IMR-90 (cell line): ENCODE data around the gene ARL4A. TPM values are rescaled to one million over a fixed set of nuclear protein-coding genes. Genes with fewer than 3 reads are reported as not detected.
"Not testable (repeated sequence)": the region's sequence is repeated elsewhere in the genome, so short reads cannot be mapped to it uniquely, and the experiment has no call there.

Experiments used
- ATAC-seq: fragments of 200-7000 bp; cut with Tn5 transposase; 2 replicates; pipeline ENCODE4 v1.9.1; 2020; ENCODE audit warnings: low read depth, mild to moderate bottlenecking, moderate library complexity
- BruUV-seq: library from RNA; stranded (reverse); fragments of 400-500 nt; replicated peaks from 2 replicates; lab custom pipeline; 2021; lab: Mats Ljungman, UMichigan
- CTCF ChIA-PET: fragments of 300-600 bp; formaldehyde crosslinking; extraction: SDS; loops from one replicate; lab custom pipeline; 2021; ENCODE audit warnings: antibody characterized with exemption; lab: Yijun Ruan, JAX
- POLR2A ChIA-PET: fragments of 300-600 bp; sonication (Branson Sonifier 250); formaldehyde crosslinking; loops from one replicate; lab custom pipeline; 2022; ENCODE audit warnings: antibody characterized with exemption; ENCODE audit not compliant: unreplicated experiment; lab: Charles Lee
- DNase-seq: peaks from one replicate; pipeline ENCODE4 v3.0.0; 2013
- H2AFZ ChIP-seq: replicated peaks from 2 replicates; pipeline ENCODE3; 2013; ENCODE audit warnings: low read length, mild to moderate bottlenecking; ENCODE audit not compliant: poor library complexity
- H2AK5ac ChIP-seq: 2 replicates; pipeline ENCODE4 v1.6.1; 2013; ENCODE audit warnings: low read depth, low read length, inconsistent platforms
- H2AK9ac ChIP-seq: replicated peaks from 2 replicates; pipeline ENCODE3; 2013; ENCODE audit warnings: mild to moderate bottlenecking, low read depth, low read length, moderate library complexity; ENCODE audit not compliant: poor library complexity
- H2BK120ac ChIP-seq: 2 replicates; pipeline ENCODE4 v1.6.1; 2013; ENCODE audit warnings: low read depth, low read length, inconsistent platforms
- H2BK15ac ChIP-seq: 3 replicates; pipeline ENCODE4 v1.6.1; 2013; ENCODE audit warnings: low read depth, low read length, inconsistent platforms
- H2BK20ac ChIP-seq: 2 replicates; pipeline ENCODE4 v1.6.1; 2013; ENCODE audit warnings: low read depth, mild to moderate bottlenecking, inconsistent platforms, low read length, moderate library complexity
- H2BK5ac ChIP-seq: 2 replicates; pipeline ENCODE4 v1.6.1; 2013; ENCODE audit warnings: mild to moderate bottlenecking, low read depth, low read length, inconsistent platforms; ENCODE audit not compliant: poor library complexity, severe bottlenecking
- H3K14ac ChIP-seq: replicated peaks from 2 replicates; pipeline ENCODE4 v1.6.1; 2013; ENCODE audit warnings: low read depth, low read length, inconsistent platforms
- H3K18ac ChIP-seq: 2 replicates; pipeline ENCODE4 v1.6.1; 2013; ENCODE audit warnings: low read depth, low read length, control low read depth
- H3K23ac ChIP-seq: 2 replicates; pipeline ENCODE4 v1.6.1; 2013; ENCODE audit warnings: low read depth, low read length, inconsistent platforms
- H3K27ac ChIP-seq: 2 replicates; pipeline ENCODE4 v1.5.1; 2013; ENCODE audit warnings: mild to moderate bottlenecking, control low read depth, low read length; ENCODE audit not compliant: insufficient read depth
- H3K27me3 ChIP-seq: 2 replicates; pipeline ENCODE4 v1.6.1; 2013; ENCODE audit warnings: low read length; ENCODE audit not compliant: control insufficient read depth, insufficient read depth
- H3K36me3 ChIP-seq: 2 replicates; pipeline ENCODE4 v1.6.1; 2013; ENCODE audit warnings: low read length, mixed read lengths; ENCODE audit not compliant: control insufficient read depth, insufficient read depth
- H3K4ac ChIP-seq: 2 replicates; pipeline ENCODE4 v1.6.1; 2013; ENCODE audit warnings: low read depth, low read length, inconsistent platforms
- H3K4me1 ChIP-seq: 2 replicates; pipeline ENCODE4 v1.6.1; 2013; ENCODE audit warnings: low read length, mixed read lengths; ENCODE audit not compliant: control insufficient read depth, insufficient read depth
- H3K4me2 ChIP-seq: 2 replicates; pipeline ENCODE4 v1.6.1; 2013; ENCODE audit warnings: low read depth, mild to moderate bottlenecking, control low read depth, low read length, moderate library complexity
- H3K4me3 ChIP-seq: 2 replicates; pipeline ENCODE4 v1.5.1; 2013; ENCODE audit warnings: low read depth, mild to moderate bottlenecking, control low read depth, low read length, moderate library complexity; ENCODE audit not compliant: insufficient read depth
- H3K56ac ChIP-seq: 2 replicates; pipeline ENCODE4 v1.6.1; 2013; ENCODE audit warnings: low read length, inconsistent platforms; ENCODE audit not compliant: insufficient read depth; ENCODE audit errors: extremely low read depth
- H3K79me1 ChIP-seq, 2 experiments: 2 replicates each; pipeline ENCODE4 v1.6.1; 2013; ENCODE audit warnings: low read length in 2 of 2, inconsistent platforms in 1 of 2, low read depth in 1 of 2
- H3K9ac ChIP-seq: 2 replicates; pipeline ENCODE4 v1.6.1; 2013; ENCODE audit warnings: low read depth, low read length, control low read depth
- H3K9me1 ChIP-seq: 2 replicates; pipeline ENCODE4 v1.6.1; 2013; ENCODE audit warnings: low read length, inconsistent platforms; ENCODE audit not compliant: insufficient read depth
- H3K9me3 ChIP-seq: 2 replicates; pipeline ENCODE4 v1.6.1; 2013; ENCODE audit warnings: low read length; ENCODE audit not compliant: control insufficient read depth, insufficient read depth
- H4K20me1 ChIP-seq: 2 replicates; pipeline ENCODE4 v1.6.1; 2013; ENCODE audit warnings: low read length, inconsistent platforms; ENCODE audit not compliant: insufficient read depth
- H4K5ac ChIP-seq: 2 replicates; pipeline ENCODE4 v1.6.1; 2013; ENCODE audit warnings: mild to moderate bottlenecking, low read depth, low read length, control low read depth
- H4K8ac ChIP-seq, 2 experiments: 2 replicates each; pipeline ENCODE4 v1.6.1; 2013; ENCODE audit warnings: low read depth in 2 of 2, low read length in 2 of 2, control low read depth in 1 of 2, inconsistent platforms in 1 of 2
- H4K91ac ChIP-seq: 2 replicates; pipeline ENCODE4 v1.6.1; 2013; ENCODE audit warnings: low read depth, low read length, inconsistent platforms; ENCODE audit not compliant: insufficient read depth
- FOS ChIP-seq: fragments of 150-350 bp; IDR thresholded peaks from 2 replicates; pipeline ENCODE4 v1.6.1; 2016; ENCODE audit warnings: low read depth, low read length
- WGBS, 2 experiments: methylation state at CpG; one replicate each; pipeline versions ENCODE4 v1.1.5 to v1.1.7; 2013; ENCODE audit warnings: missing lambda C conversion rate in 2 of 2; ENCODE audit not compliant: insufficient read length in 1 of 2; ENCODE audit errors: extremely low coverage in 2 of 2; 5-methylcytosine and 5-hydroxymethylcytosine counted together
- dilution Hi-C: fragments of 300-500 bp; cut with HindIII; formaldehyde crosslinking; loops from one replicate; pipeline ENCODE4 v1.14.3; 2018; ENCODE audit warnings: low sequenced_read_pairs; ENCODE audit not compliant: unreplicated experiment
- in situ Hi-C: fragments of 300-500 bp; cut with MboI; formaldehyde crosslinking; loops from 3 replicates; pipeline ENCODE4 v1.14.3; 2019; ENCODE audit warnings: low sequenced_read_pairs, inconsistent platforms, mixed read lengths
- intact Hi-C: fragments of 100-400 bp; cut with micrococcal nuclease; formaldehyde crosslinking; loops from 2 replicates; pipeline ENCODE4 v1.10.0; 2022
- polyA plus RNA-seq, 3 experiments: library from polyadenylated mRNA; depleted of rRNA; stranded (reverse); fragments of >200 nt; gene quantifications; 2 replicates each; pipeline ENCODE4 v1.2.3, GENCODE V29; 2012; ENCODE audit warnings: low replicate concordance in 1 of 3
- total RNA-seq: library from RNA; depleted of rRNA; stranded (reverse); fragments of >200 nt; gene quantifications from 2 replicates; pipeline ENCODE4 v1.2.3, GENCODE V29; 2012

The ARL4A gene
- total and polyA plus RNA-seq, 2 of the 4 experiments (the other 2 are of a cell fraction) = 13.7 to 22.4 TPM

- peak overlapping the region; percentile 91 for H2BK120ac ChIP-seq
- H2BK15ac ChIP-seq = peak overlapping the region; percentile 86; the same call in 1 of the 3 replicates
- peak overlapping the region; percentile 31; the same call in 1 of the 2 replicates for H3K56ac ChIP-seq
- H3K4me2 ChIP-seq, dilution Hi-C loops, H3K27me3 ChIP-seq, POLR2A ChIA-PET, H3K36me3 ChIP-seq, H2AK9ac ChIP-seq, H2BK5ac ChIP-seq, H3K9me3 ChIP-seq, intact Hi-C loops, H4K20me1 ChIP-seq, H2AFZ ChIP-seq, CTCF ChIA-PET, H3K9ac ChIP-seq, H3K27ac ChIP-seq, H3K4me3 ChIP-seq, H4K5ac ChIP-seq, BruUV-seq, H3K9me1 ChIP-seq, H3K4me1 ChIP-seq, H3K79me1 ChIP-seq: not testable (repeated sequence)
- peak; percentile 48 for TF ChIP-seq FOS
- peak overlapping the region in 1 of 2 experiments; percentile 75; a peak in 2 of 4 replicates for H4K8ac ChIP-seq
- peak overlapping the region; percentile 91 for H3K4ac ChIP-seq
- peak overlapping the region; percentile 85 for H3K14ac ChIP-seq
- H2BK20ac ChIP-seq = peak overlapping the region; percentile 88
- peak overlapping the region; percentile 37; the same call in 1 of the 2 replicates for H2AK5ac ChIP-seq
- peak overlapping the region; percentile 52; the same call in 1 of the 2 replicates for H3K23ac ChIP-seq
- ATAC-seq (peak; percentile 75), DNase-seq (peak; percentile 88)
- in situ Hi-C loops = loop anchor here (25.0 kb wide), 1 partner anchor 1327 kb away; the partner anchor contains the start of gene ETV1
- H4K91ac ChIP-seq = peak overlapping the region; percentile 86
- 31% methylated on average over 5 of the region's 8 CpGs; no CpG with 5 or more reads in 1 of the 2 experiments for WGBS, 2 experiments
- H3K18ac ChIP-seq = peak overlapping the region; percentile 18; the same call in 1 of the 2 replicates
These were observed 27.0 kb upstream of the ARL4A start for GRCh38 chr7:12660423-12660822.

DNA sequence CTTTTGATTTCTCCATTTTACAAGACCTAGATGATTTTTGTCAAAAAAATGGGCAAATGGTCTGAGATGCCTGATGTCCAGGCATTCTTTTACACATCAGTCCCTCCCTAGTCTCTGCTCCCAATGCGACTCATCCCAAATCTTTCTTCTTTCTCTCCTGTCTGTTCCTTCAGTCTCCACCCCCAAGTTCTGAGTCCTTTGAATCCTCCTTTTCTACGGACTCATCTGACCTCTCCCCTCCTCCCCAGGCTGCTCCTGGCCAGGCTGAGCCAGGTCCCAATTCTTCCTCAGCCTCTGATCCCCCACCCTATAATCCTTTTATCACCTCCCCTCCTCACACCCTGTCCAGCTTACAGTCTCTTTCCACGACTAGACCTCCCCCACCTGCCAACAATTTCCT, 26.4 kb upstream of the ARL4A start:
- H3K9me3 ChIP-seq, H3K27ac ChIP-seq, H3K36me3 ChIP-seq, H4K20me1 ChIP-seq, H3K79me1 ChIP-seq, POLR2A ChIA-PET, DNase-seq, ATAC-seq, BruUV-seq, dilution Hi-C loops, H2AFZ ChIP-seq, intact Hi-C loops, H3K9ac ChIP-seq, H3K27me3 ChIP-seq, H2BK5ac ChIP-seq, H3K4me3 ChIP-seq, H3K4me1 ChIP-seq, H3K9me1 ChIP-seq, H3K4me2 ChIP-seq, H2AK9ac ChIP-seq, CTCF ChIA-PET: not testable (repeated sequence)
- 0 out of 2 replicates have a peak overlapping the region, but pooled peaks have one; percentile 3 for H3K56ac ChIP-seq
- H2AK5ac ChIP-seq = peak overlapping the region; percentile 73
- in situ Hi-C loops = loop anchor here (25.0 kb wide), 1 partner anchor 1326 kb away; the partner anchor contains the start of gene ETV1
- peak overlapping the region; percentile 13; the same call in 1 of the 2 replicates for H3K14ac ChIP-seq
- H4K8ac ChIP-seq = peak overlapping the region in 1 of 2 experiments; percentile 71; a peak in 2 of 4 replicates
- H4K91ac ChIP-seq = peak overlapping the region; percentile 66; the same call in 1 of the 2 replicates
- H4K5ac ChIP-seq = peak overlapping the region; percentile 48; the same call in 1 of the 2 replicates
- H3K23ac ChIP-seq = peak overlapping the region; percentile 38; the same call in 1 of the 2 replicates
- H2BK15ac ChIP-seq = peak overlapping the region; percentile 48; the same call in 1 of the 3 replicates
- peak overlapping the region; percentile 83 for H3K4ac ChIP-seq
- 100% methylated on average over 1 of the region's 3 CpGs; no CpG with 5 or more reads in 1 of the 2 experiments for WGBS, 2 experiments
- H2BK120ac ChIP-seq = peak overlapping the region; percentile 91
- H2BK20ac ChIP-seq = peak overlapping the region; percentile 91
- peak overlapping the region; percentile 74; the same call in 1 of the 2 replicates for H3K18ac ChIP-seq
